HG03571 (cell line): Measurements from ENCODE around the gene FA2H.
"Not testable (repeated sequence)": the region's sequence is repeated elsewhere in the genome, so short reads cannot be mapped to it uniquely, and the experiment has no call there.

Experiments used
- ATAC-seq: cut with Tn5 transposase; IDR thresholded peaks from one replicate; pipeline ENCODE4 v1.9.1; 2021; ENCODE audit not compliant: unreplicated experiment

The FA2H gene

DNA sequence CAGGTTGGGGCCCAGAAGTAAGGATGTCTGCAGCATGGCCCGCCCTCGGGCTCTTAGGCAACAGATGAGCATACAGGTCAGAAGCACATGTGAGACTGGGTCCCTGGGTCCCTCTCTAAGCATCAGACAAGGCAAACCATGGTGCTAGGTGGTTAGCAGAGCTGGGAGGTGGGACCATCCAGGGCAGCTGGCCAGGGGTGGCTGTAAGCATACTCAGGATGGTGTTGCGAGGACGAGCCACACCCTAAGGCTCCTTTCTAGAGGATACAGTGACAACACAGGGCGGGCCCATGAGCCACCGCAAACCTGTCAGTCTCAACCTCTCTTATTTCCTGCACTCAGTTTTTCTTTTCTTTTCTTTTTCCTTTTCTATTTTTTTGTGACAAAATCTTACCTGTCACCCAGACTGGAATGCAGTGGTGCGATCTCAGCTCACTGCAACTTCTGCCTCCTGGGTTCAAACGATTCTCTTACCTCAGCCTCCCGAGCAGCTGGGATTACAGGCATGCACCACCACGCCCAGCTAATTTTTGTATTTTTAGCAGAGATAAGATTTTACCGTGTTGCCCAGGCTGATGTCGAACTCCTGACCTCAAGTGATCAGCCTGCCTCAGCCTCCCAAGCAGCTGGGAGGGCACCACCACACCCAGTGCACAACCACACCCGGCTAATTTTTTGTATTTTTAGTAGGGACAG, 3.6 kb downstream of the FA2H start:
- ATAC-seq = no peak

GRCh38 chr16:74769586-74770190, 4.9 kb downstream of the FA2H start:
- no peak for ATAC-seq

DNA sequence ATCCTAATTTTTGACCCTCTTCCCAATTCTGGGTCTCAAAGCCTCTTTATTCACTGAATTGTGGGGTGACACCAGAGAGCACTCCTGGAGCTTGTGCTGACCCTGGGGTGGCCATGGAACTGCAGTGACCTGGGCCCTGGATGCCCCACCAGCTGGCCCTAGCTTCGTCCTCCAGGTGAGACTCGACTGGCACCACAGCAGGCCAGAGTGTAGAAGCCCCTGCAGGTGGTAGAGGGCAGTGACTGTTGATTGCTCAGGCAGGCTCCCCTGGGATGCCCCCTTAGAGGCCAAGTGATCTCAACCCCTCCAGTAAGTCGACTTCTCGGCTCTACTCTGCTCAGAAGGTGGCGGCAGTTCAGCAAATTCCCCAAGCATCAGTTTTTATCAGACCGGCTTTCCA, 6.4 kb downstream of the FA2H start:
- no peak for ATAC-seq

GRCh38 chr16:74767749-74768148, 6.9 kb downstream of the FA2H start:
- no peak for ATAC-seq

GRCh38 chr16:74766729-74767128, 7.9 kb downstream of the FA2H start:
- no peak for ATAC-seq

DNA sequence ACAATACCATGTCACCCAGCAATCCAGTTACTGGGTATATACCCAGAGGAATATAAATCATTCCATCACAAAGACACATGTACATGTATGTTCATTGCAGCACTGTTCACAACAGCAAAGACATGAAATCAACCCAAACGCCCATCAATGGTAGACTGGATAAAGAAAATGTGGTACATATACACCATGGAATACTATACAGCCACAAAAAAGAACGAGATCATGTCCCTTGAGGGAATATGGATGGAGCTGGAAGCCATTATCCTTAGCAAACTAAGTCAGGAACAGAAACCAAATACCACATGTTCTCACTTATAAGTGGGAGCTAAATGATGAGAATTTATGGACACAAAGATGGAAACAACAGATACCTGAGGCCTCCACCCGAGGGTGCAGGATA, 10.4 kb downstream of the FA2H start:
- ATAC-seq = not testable (repeated sequence)

- ATAC-seq = no peak
Measured at GRCh38 chr16:74761665-74762064, 13.0 kb downstream of the FA2H start.

DNA sequence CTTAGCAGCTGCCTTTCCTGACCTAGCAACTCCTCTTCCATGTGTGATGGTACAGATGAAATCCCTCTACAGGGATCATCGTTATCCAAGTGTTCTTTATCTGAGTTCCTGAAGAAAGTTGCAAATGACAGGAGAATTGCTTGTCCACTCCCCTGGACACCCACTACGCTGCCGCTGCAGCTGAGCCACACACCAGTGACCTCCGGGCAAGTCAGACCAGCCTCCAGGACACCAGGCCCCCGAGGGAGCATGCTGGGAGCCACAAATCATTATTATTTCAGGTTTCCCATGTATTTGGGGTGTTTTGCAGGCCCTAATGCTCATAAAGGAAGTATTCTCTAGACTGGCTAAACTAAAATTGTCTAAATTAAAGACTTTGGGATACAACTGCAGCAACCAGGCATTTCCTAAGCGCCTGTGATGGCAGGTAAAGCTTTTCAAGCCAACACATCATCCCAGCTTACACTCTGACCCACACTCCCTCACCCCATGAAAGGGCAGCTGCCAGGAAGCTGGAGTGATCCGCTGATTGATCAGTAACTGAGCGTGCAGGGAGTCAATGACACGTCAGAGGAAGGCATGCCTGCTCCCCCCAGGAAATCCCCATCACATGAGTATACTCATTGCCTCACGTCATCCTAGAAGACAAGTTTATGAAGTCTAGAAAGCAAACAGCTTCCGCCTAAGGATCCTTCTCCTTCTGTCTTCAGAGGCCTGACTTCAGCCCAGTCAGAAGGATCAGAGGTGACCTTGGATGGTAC, 14.4 kb downstream of the FA2H start:
- ATAC-seq = no peak

DNA sequence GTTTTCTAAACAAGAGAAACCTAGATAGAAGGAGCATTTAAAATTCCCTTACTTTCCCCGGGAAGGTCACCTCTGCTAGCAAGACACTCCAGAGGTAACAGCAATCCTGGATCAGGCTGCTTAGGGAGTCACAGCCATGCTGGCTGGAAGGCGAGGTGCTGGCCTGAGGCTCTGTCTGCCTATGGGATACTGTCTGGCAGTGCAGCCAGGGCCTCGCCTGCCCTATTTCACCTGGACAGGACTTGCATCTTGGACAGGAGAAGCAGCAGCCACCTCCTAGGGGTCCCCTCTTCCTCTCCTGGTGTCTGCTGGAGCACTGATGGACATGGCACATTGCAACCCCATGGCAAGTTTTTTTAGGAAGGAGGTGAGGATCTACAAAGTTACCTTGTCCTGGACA, 15.1 kb downstream of the FA2H start:
- ATAC-seq = no peak

DNA sequence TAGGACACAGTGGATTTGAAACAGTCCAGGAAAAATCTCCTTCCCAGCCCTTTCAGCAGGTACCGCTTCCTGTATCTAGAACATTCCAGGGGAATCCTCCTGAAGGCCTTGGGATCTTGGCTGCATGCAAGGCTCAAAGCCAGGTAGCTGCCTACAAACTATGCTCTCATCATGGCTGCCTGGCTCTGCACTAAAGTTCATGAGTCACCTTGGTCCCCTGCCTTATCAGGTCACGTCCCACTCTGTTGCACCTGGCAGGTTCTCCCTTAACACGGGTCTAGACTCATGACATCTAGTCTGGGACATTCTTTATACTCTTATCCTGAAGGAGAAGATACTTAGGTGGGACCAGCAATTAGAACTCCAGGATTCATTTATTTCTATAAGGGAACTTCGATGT, 15.8 kb downstream of the FA2H start:
- no peak for ATAC-seq

DNA sequence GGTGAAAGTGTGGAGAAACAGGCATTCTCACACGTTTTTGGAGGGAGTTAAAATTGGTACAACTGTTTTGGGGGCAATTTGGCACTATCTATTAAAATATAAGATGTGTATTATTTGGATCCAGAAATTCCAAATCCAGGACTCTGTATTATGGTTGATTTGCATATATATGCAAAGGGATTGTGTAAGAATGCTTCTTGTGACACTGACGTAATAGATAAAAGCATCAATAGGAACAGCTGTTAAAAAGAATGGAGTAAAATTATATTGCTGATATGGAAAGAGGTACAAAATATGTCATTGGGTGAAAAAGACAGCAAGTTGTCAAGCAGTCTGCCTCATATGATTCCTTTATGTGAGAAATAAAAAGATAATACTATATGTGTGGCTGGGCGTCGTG, 17.3 kb downstream of the FA2H start:
- ATAC-seq = no peak

DNA sequence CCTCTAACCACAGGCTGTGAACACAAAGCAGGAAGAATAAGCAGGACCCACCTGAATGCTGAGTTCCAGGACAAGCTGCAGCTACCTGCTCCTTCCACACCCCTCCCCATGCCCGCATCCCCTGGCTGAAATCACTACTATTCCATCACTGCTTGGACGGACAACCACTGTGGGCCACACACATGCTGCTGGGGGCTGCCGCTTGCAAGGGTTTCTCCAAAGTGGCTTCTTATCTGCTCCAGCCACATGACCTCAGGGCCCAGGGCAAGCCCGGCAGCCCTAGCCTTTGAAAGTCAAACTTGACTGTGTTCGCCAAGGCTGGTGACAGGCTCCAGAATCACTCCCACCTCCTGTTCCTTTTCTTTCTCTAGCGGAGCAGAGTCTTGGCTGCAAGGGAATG, 18.4 kb downstream of the FA2H start:
- no peak for ATAC-seq

DNA sequence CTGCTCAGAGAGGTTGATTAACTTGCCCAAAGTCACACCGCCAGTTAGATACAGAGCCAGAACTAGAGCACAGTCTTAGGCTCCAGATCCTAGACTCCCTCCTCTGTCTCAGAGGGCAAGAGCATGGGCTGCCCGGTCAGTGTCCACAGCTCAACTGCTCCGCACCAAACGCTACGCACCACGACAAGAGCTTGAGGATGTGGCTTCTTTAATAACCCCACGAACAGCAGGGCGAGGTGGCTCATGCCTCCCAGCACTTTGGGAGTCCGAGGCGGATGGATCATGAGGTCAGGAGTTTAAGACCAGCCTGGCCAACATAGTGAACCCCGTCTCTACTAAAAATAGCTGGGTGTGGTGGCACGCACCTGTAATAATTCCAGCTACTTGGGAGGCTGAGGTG, 21.4 kb downstream of the FA2H start:
- ATAC-seq = no peak

DNA sequence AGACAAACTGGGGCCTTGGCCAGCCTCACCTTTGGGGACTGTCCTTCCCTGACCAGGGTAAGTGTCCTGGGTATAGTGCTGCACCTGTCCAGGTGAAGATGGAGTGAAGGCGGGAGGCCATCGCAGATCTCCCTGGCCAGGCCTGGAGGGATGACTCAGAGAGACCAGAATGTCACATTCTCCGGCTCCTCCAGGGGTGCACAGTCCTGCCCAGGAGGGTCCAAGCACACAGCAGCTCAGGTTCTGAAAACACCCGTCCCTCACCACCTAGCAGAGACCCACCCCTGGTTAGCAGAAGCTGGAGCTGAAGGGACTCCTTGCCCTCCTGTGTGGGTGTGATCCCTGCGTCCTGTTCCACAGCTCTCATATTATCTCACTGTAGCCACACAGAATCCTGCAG, 21.9 kb downstream of the FA2H start:
- ATAC-seq = no peak

DNA sequence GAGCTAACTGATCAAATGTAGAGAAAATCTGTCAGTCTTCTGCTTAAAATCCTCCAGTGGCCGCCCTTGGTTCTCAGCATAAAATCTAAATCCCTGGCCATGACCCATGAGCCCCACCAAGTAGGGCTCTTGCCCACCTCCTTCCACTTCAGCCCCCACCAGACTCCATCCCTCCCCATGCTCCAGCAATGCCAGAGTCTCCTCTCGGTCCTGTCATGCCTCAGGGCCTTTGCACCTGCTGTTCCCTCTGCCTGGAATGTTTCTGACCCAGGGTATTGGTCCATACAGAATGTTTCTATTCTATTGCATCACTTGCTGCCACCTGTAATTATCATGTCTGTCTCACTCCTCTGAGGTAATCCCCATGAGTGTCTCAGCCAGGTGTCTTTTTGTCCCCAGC, 22.4 kb downstream of the FA2H start:
- no peak for ATAC-seq

DNA sequence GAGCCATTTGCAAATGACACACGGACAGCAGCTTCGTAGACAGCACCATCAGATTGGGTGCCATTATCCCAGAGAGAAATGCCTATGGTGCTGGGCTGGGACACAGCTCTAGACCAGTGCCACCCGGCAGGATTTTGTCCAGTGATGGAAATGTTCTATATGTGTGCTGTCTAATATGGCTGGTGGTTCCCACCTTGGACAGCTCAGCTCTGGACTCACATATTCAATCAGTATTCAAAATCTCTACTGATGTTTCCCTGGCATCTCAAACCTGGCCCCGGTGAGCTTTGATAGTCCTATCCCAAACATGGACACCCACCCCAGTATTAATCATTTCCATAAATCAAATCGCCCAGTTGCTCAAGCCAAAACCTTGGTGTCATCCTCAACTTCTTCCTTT, 23.0 kb downstream of the FA2H start:
- ATAC-seq = no peak

DNA sequence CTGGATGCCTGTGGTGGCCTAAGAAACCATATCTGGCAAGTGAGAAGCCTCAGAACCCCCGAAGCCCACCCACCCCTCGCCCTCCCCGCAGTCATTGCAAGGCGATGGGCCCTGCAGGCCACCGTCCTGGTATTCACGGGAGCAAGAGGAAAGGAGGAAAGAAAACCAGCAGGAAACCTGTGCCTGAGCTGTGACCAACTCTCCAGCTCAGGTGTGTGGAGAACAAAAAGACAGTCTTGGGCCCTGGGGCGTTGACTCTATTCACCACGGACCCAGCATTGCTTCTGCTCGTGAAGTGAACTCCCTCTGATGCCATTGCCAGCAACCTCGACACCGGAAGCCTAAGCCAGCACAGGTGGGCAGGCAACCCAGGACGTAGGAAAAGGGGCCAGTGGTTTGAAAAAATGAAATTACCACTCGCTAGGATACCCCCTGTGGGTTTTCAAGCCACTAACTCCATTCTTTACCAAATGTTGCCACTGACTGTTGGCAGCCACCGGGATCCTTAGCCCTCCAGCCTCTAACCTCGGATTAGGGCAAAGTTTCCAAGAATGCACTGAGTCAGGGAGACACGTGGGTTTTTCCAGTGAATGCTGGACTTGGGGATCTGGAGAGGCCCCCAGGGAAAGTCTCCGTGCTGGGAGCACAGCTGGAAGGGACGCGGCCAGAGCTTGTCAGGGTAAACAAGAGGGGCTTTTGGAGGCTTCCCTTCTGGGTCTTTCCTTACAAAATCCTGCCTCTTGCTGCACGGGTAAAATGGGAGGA, 25.1 kb downstream of the FA2H start:
- no peak for ATAC-seq

DNA sequence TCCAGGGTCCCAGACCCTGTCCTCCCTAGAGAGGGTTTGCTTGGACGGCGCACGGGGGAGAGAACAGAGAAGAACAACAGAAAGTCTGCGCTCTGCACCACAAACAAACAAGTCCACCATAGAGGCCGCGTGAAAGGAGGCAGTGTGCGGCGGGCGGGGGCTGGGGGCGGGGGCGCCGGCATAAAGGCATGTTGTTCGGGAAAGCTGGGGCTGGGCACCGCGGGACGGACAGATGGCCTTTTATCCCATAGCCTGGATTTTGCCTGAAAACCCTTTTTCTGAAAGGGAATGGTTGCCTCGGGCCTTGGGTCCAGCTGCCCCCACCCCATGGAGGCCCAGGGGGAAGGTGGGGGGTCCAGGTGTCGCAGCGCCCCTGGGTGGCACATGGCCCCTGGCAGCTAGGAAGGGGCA, 26.0 kb downstream of the FA2H start:
- no peak for ATAC-seq

GRCh38 chr16:74747716-74748615, 26.7 kb downstream of the FA2H start:
- no peak for ATAC-seq

- no peak for ATAC-seq
Measured at GRCh38 chr16:74745926-74746325, 28.7 kb downstream of the FA2H start.
